Activated CD8-positive, alpha-beta memory T cell treated with anti-CD3 and anti-CD28 coated beads, Interleukin-2, amount 50 U/mL, for 1 hour (primary cell): ENCODE data around the gene SWI5.
"Not testable (repeated sequence)": the region's sequence is repeated elsewhere in the genome, so short reads cannot be mapped to it uniquely, and the experiment has no call there.

ENCODE experiments used
- DNase-seq: peaks from one replicate; pipeline ENCODE4 v3.0.0-alpha.2; 2020; ENCODE audit errors: extremely low read depth

Gene SWI5

GRCh38 chr9:128279088-128280073 lies 3.3 kb downstream of the SWI5 start:
- DNase-seq, result not testable (repeated sequence)

GRCh38 chr9:128280084-128280622 lies 4.1 kb downstream of the SWI5 start:
- no peak for DNase-seq

- DNase-seq, result no peak
Measured at GRCh38 chr9:128282500-128282899, 6.4 kb downstream of the SWI5 start.

GRCh38 chr9:128285033-128285784 lies 9.1 kb downstream of the SWI5 start:
- no peak for DNase-seq

DNA sequence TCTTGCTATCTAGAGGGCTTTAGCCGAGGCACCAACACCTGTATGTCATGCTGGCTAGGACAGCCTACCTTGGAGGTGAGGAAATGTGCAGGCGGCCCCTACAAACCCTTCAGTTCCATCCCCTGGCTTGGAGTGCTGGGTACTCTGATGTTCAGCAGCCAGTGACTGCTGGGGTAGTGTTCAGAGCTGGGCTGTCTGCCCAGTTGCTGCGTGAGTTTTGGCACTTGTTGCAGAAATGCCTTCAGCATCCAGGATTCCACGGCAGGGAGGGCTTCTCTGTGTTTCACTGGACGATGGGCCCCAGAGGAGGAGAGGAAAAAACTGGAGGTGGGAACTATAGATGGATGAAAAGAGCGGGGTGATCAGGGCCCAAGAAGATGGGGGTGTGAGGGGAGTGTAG lies 10.4 kb downstream of the SWI5 start:
- no peak for DNase-seq

GRCh38 chr9:128288273-128289004 lies 12.4 kb downstream of the SWI5 start:
- DNase-seq, result no peak

- DNase-seq, result no peak
Measured at GRCh38 chr9:128292009-128292408, 15.9 kb downstream of the SWI5 start.

- no peak for DNase-seq
Measured at GRCh38 chr9:128293091-128293490, 17.0 kb downstream of the SWI5 start.

- DNase-seq, result no peak
Measured at GRCh38 chr9:128294142-128294541, 18.1 kb downstream of the SWI5 start.

GRCh38 chr9:128296340-128297220 lies 20.5 kb downstream of the SWI5 start:
- DNase-seq, result no peak

- no peak for DNase-seq
Measured at GRCh38 chr9:128297221-128297773, 21.2 kb downstream of the SWI5 start.

GRCh38 chr9:128298535-128299482 lies 22.7 kb downstream of the SWI5 start:
- DNase-seq, result no peak

- no peak for DNase-seq
Measured at GRCh38 chr9:128304136-128304970, 28.3 kb downstream of the SWI5 start.

GRCh38 chr9:128304971-128305288 lies 28.9 kb downstream of the SWI5 start:
- DNase-seq, result no peak

DNA sequence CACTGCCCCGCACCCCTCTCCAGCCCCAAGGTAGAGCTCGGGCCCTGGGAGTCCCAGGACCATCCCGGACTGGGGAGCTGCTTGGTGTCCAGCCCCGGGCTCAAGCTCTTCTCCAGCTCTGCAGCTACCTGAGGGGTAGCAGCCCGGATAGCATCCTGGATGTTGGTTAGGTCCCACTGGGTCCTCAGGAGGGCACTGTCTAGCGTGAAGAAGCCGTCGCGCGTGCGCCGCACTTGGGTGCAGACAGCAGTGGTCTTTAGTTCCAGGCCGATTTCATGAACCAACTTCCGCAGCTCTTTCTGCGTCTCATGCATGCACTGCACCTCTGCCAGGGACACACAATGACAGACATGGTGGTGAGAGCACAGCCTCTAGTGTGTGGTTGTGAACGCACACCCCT lies 33.5 kb downstream of the SWI5 start:
- no peak for DNase-seq

- DNase-seq, result no peak
Measured at GRCh38 chr9:128310461-128310860, 34.4 kb downstream of the SWI5 start.

GRCh38 chr9:128314697-128315096 lies 38.6 kb downstream of the SWI5 start:
- no peak for DNase-seq

DNA sequence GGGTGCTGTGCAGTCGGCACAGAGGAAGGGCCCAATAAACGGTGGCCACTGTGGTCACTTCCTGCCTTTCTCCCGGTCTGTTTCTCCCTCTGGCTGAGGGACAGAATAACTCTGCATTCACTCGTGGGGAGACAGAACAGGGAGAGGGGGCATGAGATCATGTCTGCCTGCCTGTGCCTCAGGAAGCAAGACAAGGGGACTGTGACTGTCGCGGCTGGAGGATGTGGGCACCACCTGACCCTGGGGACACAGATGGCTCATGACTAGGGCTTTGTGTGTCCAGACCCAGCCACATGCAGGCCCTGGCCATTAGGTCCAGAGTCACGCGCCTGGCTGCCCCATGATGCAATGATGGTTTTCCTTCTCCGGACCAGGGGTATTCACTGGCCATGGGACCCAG lies 40.3 kb downstream of the SWI5 start:
- no peak for DNase-seq

- DNase-seq, result no peak
Measured at GRCh38 chr9:128317629-128318028, 41.6 kb downstream of the SWI5 start.
